A673 (cell line): ENCODE data around the gene SUPT3H. TPM values are rescaled to one million over a fixed set of nuclear protein-coding genes. Genes with fewer than 3 reads are reported as not detected.

Experiments used
- BruUV-seq: library from RNA; stranded (reverse); fragments of 400-500 nt; replicated peaks from 2 replicates; lab custom pipeline; 2021; lab: Mats Ljungman, UMichigan
- CTCF ChIA-PET: fragments of 300-600 bp; sonication (Branson Sonifier 250); formaldehyde crosslinking; loops from one replicate; lab custom pipeline; 2022; ENCODE audit warnings: antibody characterized with exemption; lab: Charles Lee
- POLR2A ChIA-PET: fragments of 300-600 bp; sonication (Branson Sonifier 250); formaldehyde crosslinking; loops from one replicate; lab custom pipeline; 2022; ENCODE audit warnings: antibody characterized with exemption; ENCODE audit not compliant: low non-redundant PET; lab: Charles Lee
- DNase-seq: peaks from one replicate; pipeline ENCODE4 v3.0.0-alpha.2; 2015; ENCODE audit warnings: low spot score
- H3K27ac ChIP-seq: fragments of 200-600 bp; sonication (generic); 2 replicates; pipeline ENCODE4 v1.5.1; 2016; ENCODE audit warnings: mixed run types, low read depth, mild to moderate bottlenecking, mixed read lengths, antibody characterized with exemption, low read length; ENCODE audit not compliant: poor library complexity, severe bottlenecking
- H3K27me3 ChIP-seq: fragments of 200-600 bp; sonication (generic); replicated peaks from 2 replicates; pipeline ENCODE4 v1.6.1; 2017; ENCODE audit warnings: mixed run types, low read depth, mild to moderate bottlenecking, mixed read lengths, antibody characterized with exemption, low read length; ENCODE audit not compliant: insufficient read depth, poor library complexity
- H3K36me3 ChIP-seq: fragments of 200-600 bp; sonication (generic); 2 replicates; pipeline ENCODE4 v1.6.1; 2016; ENCODE audit warnings: mixed run types, mild to moderate bottlenecking, mixed read lengths, antibody characterized with exemption, low read length; ENCODE audit not compliant: insufficient read depth, poor library complexity, severe bottlenecking
- H3K4me1 ChIP-seq: fragments of 200-600 bp; sonication (generic); 2 replicates; pipeline ENCODE4 v1.6.1; 2017; ENCODE audit warnings: mixed run types, mild to moderate bottlenecking, mixed read lengths, antibody characterized with exemption, low read length; ENCODE audit not compliant: insufficient read depth, poor library complexity, severe bottlenecking
- H3K4me3 ChIP-seq: fragments of 200-600 bp; sonication (generic); 2 replicates; pipeline ENCODE4 v1.5.1; 2016; ENCODE audit warnings: low read depth, mixed run types, mild to moderate bottlenecking, mixed read lengths, low read length; ENCODE audit not compliant: poor library complexity, severe bottlenecking
- H3K9me3 ChIP-seq: fragments of 200-600 bp; sonication (generic); 2 replicates; pipeline ENCODE4 v1.6.1; 2016; ENCODE audit warnings: mixed run types, low read depth, mild to moderate bottlenecking, mixed read lengths, antibody characterized with exemption, low read length; ENCODE audit not compliant: poor library complexity, severe bottlenecking
- CTCF ChIP-seq: fragments of 300-800, 200-600 bp; sonication (generic); conservative IDR thresholded peaks from 2 replicates; pipeline ENCODE4 v1.5.1; 2017; ENCODE audit warnings: low read depth, mild to moderate bottlenecking, antibody characterized with exemption, low read length, moderate library complexity, mixed read lengths
- EZH2 ChIP-seq: fragments of 200-600 bp; sonication (generic); IDR thresholded peaks from 2 replicates; pipeline ENCODE4 v1.6.1; 2017; ENCODE audit warnings: borderline replicate concordance, low read depth, mild to moderate bottlenecking, mixed read lengths, antibody characterized with exemption, low read length; ENCODE audit not compliant: poor library complexity, severe bottlenecking
- intact Hi-C: fragments of 100-400 bp; cut with micrococcal nuclease; formaldehyde crosslinking; loops from one replicate; pipeline ENCODE4 v1.10.0; 2022; ENCODE audit not compliant: unreplicated experiment
- total RNA-seq: library from RNA; stranded (reverse); gene quantifications from 2 replicates; pipeline ENCODE4 v1.2.3, GENCODE V29; 2021

SUPT3H gene
- total RNA-seq, 1 experiment from 2014 or later, result 10.8 TPM

GRCh38 chr6:44841829-44842228, 535.9 kb downstream of the SUPT3H start:
- Histone ChIP-seq H3K4me1 (no peaks in the 10 kb centered on the region), H3K36me3 (no peaks in the 10 kb centered on the region), H3K27me3 (no peaks in the 10 kb centered on the region), H3K9me3 (no peaks in the 10 kb centered on the region), H3K4me3 (no peak overlapping the region), H3K27ac (no peak overlapping the region)
- intact Hi-C loops, result no loop called here
- ChIA-PET CTCF (no interaction called here), POLR2A (no interaction called here)
- TF ChIP-seq CTCF (no peak), EZH2 (no peak)
- DNase-seq, result no peak
- BruUV-seq, result no TSS peak

- Histone ChIP-seq H3K4me1 (no peaks in the 10 kb centered on the region), H3K27ac (no peak overlapping the region), H3K36me3 (no peaks in the 10 kb centered on the region), H3K4me3 (no peak overlapping the region), H3K27me3 (no peaks in the 10 kb centered on the region), H3K9me3 (no peaks in the 10 kb centered on the region)
- ChIA-PET POLR2A (no interaction called here), CTCF (no interaction called here)
- no TSS peak for BruUV-seq
- no peak for DNase-seq
- TF ChIP-seq CTCF (no peak), EZH2 (no peak)
- intact Hi-C loops, result no loop called here
Observed at GRCh38 chr6:44837741-44838140, 540.0 kb downstream of the SUPT3H start.

- intact Hi-C loops, result no loop called here
- ChIA-PET POLR2A (no interaction called here), CTCF (no interaction called here)
- no peaks in the 10 kb centered on the region for H3K27me3 ChIP-seq
- no peak for TF ChIP-seq CTCF
- no peak for TF ChIP-seq EZH2
- DNase-seq, result no peak
- no peaks in the 10 kb centered on the region for H3K36me3 ChIP-seq
- no peak overlapping the region for H3K4me3 ChIP-seq
- no peaks in the 10 kb centered on the region for H3K9me3 ChIP-seq
- no peaks in the 10 kb centered on the region for H3K4me1 ChIP-seq
- no peak overlapping the region for H3K27ac ChIP-seq
- BruUV-seq, result no TSS peak
Observed at GRCh38 chr6:44837255-44837654, 540.5 kb downstream of the SUPT3H start.
